Measurements from ENCODE around the gene RPAP3. TPM values are rescaled to one million over a fixed set of nuclear protein-coding genes. Genes with fewer than 3 reads are reported as not detected.
"Not testable (repeated sequence)": the region's sequence is repeated elsewhere in the genome, so short reads cannot be mapped to it uniquely, and the experiment has no call there.

The RPAP3 gene
- total and polyA plus RNA-seq, 2 of the 4 experiments (the other 2 are of a cell fraction): 10.6 to 13.4 TPM

DNA sequence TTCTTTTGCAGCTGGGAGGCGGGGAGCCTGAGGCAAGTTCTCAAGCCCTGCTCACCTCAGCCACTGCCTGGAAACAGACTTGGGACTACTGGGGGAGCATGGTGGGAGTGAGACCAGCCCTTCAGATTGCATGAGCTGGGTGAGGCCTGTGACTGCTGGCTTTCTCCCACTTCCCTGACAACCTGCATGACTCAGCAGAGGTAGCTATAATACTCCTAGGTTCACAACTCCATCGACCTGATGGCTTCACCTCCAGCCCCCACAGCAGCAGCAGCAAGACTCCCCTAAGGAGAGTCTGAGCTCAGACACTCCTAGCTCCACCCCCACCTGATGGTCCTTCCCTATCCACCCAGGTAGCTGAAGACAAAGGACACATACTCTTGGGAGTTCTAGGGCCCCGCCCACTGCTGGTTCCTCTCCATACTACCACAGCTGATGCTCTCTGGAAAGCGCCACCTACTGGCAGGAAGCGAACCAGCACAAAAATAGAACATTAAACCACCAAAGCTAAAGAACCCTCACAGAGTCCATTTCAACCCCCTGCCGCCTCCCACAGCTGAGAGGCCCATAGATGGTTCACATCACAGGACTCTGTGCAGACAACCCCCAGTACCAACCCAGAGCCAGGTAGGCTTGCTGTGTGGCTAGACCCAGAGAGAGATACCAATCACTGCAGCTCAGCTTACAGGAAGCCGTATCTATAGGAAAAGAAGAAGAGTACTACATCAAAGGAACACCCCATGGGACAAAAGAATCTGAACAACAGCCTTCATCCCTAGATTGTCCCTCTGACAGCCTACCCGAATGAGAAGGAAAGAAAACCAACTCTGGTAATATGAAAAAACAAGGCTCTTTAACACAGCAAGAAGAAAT lies 68.7 kb downstream of the RPAP3 start:
- no peak overlapping the region for H4K91ac ChIP-seq (ENCODE audit: insufficient read depth, low read depth, low read length)
- no peak overlapping the region for H3K4me2 ChIP-seq (ENCODE audit: low read depth, low read length)
- no peak overlapping the region for H3K4me3 ChIP-seq (ENCODE audit: insufficient read depth, low read depth, low read length)
- in situ Hi-C loops (cut with MboI; ENCODE audit: low sequenced_read_pairs) (no loop called here), intact Hi-C loops (cut with micrococcal nuclease) (no loop called here), dilution Hi-C loops (cut with HindIII; ENCODE audit: low sequenced_read_pairs, unreplicated experiment) (no loop called here)
- no peak overlapping the region for H4K5ac ChIP-seq (ENCODE audit: low read depth, low read length)
- H3K9ac ChIP-seq (ENCODE audit: low read depth, low read length): no peak overlapping the region
- no peak overlapping the region for H4K8ac ChIP-seq (ENCODE audit: low read depth in 2 of 2, low read length in 2 of 2)
- H3K79me1 ChIP-seq (ENCODE audit: low read depth in 1 of 2, low read length in 2 of 2): no peaks in the 10 kb centered on the region
- no peak overlapping the region for H3K14ac ChIP-seq (replicated peaks; ENCODE audit: low read depth, low read length)
- no peaks in the 10 kb centered on the region; the same call in 1 of the 2 replicates for H3K9me3 ChIP-seq (ENCODE audit: control insufficient read depth, insufficient read depth, low read length)
- no peak overlapping the region for H2AK5ac ChIP-seq (ENCODE audit: low read depth, low read length)
- 60% methylated on average over 1 of the region's 8 CpGs; no CpG with 5 or more reads in 1 of the 2 experiments for WGBS, 2 experiments (ENCODE audit: extremely low coverage in 2 of 2, insufficient read length in 1 of 2)
- H2BK120ac ChIP-seq (ENCODE audit: low read depth, low read length): no peak overlapping the region
- peak overlapping the region; percentile 24 for H2AK9ac ChIP-seq (replicated peaks; ENCODE audit: low read depth, low read length, poor library complexity)
- no peaks in the 10 kb centered on the region; the same call in 1 of the 2 replicates for H3K36me3 ChIP-seq (ENCODE audit: control insufficient read depth, insufficient read depth, low read length)
- BruUV-seq (replicated peaks): no TSS peak
- H2AFZ ChIP-seq (replicated peaks; ENCODE audit: low read length, poor library complexity): no peak overlapping the region
- no peaks in the 10 kb centered on the region for H4K20me1 ChIP-seq (ENCODE audit: insufficient read depth, low read length)
- no peaks in the 10 kb centered on the region for H3K4me1 ChIP-seq (ENCODE audit: control insufficient read depth, insufficient read depth, low read length)
- ChIA-PET POLR2A (ENCODE audit: unreplicated experiment) (no interaction called here), CTCF (interaction anchor here (1.1 kb wide), 1 partner anchor 605 kb away, joined by 3 read pairs; no protein-coding TSS in a partner anchor)
- ATAC-seq (ENCODE audit: low read depth): no peak
- no peak overlapping the region for H3K4ac ChIP-seq (ENCODE audit: low read depth, low read length)
- DNase-seq: no peak
- H3K18ac ChIP-seq (ENCODE audit: low read depth, low read length): no peak overlapping the region
- H3K9me1 ChIP-seq (ENCODE audit: insufficient read depth, low read length): no peaks in the 10 kb centered on the region
- no peak overlapping the region for H3K56ac ChIP-seq (ENCODE audit: extremely low read depth, insufficient read depth, low read length)
- no peak overlapping the region for H3K27ac ChIP-seq (ENCODE audit: insufficient read depth, low read length)
- no peak overlapping the region for H3K23ac ChIP-seq (ENCODE audit: low read depth, low read length)
- H2BK15ac ChIP-seq (ENCODE audit: low read depth, low read length): no peak overlapping the region
- no peak for TF ChIP-seq CHD1 (IDR thresholded peaks at IDR 0.05; ENCODE audit: low read depth, low read length)
- TF ChIP-seq, protein P1, sequence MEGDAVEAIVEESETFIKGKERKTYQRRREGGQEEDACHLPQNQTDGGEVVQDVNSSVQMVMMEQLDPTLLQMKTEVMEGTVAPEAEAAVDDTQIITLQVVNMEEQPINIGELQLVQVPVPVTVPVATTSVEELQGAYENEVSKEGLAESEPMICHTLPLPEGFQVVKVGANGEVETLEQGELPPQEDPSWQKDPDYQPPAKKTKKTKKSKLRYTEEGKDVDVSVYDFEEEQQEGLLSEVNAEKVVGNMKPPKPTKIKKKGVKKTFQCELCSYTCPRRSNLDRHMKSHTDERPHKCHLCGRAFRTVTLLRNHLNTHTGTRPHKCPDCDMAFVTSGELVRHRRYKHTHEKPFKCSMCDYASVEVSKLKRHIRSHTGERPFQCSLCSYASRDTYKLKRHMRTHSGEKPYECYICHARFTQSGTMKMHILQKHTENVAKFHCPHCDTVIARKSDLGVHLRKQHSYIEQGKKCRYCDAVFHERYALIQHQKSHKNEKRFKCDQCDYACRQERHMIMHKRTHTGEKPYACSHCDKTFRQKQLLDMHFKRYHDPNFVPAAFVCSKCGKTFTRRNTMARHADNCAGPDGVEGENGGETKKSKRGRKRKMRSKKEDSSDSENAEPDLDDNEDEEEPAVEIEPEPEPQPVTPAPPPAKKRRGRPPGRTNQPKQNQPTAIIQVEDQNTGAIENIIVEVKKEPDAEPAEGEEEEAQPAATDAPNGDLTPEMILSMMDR (conservative IDR thresholded peaks at IDR 0.05; ENCODE audit: low read depth, low read length): peak; percentile 40
- TF ChIP-seq RAD21 (IDR thresholded peaks at IDR 0.05; ENCODE audit: low read length): peak; percentile 38
- TF ChIP-seq RFX5 (IDR thresholded peaks at IDR 0.05; ENCODE audit: low read depth, low read length): no peak
- H3K27me3 ChIP-seq (ENCODE audit: control insufficient read depth, insufficient read depth, low read length): no peaks in the 10 kb centered on the region
- no peak overlapping the region for H2BK5ac ChIP-seq (ENCODE audit: low read depth, low read length, poor library complexity, severe bottlenecking)
- H2BK20ac ChIP-seq (ENCODE audit: low read depth, low read length): no peak overlapping the region

GRCh38 chr12:47635770-47636169 lies 70.1 kb downstream of the RPAP3 start:
- H2BK20ac ChIP-seq (ENCODE audit: low read depth, low read length); H4K91ac ChIP-seq (ENCODE audit: insufficient read depth, low read depth, low read length); H2BK120ac ChIP-seq (ENCODE audit: low read depth, low read length); H2BK15ac ChIP-seq (ENCODE audit: low read depth, low read length); H3K4me3 ChIP-seq (ENCODE audit: insufficient read depth, low read depth, low read length); H3K9me3 ChIP-seq (ENCODE audit: control insufficient read depth, insufficient read depth, low read length); in situ Hi-C loops (cut with MboI; ENCODE audit: low sequenced_read_pairs); H4K20me1 ChIP-seq (ENCODE audit: insufficient read depth, low read length); H2AK5ac ChIP-seq (ENCODE audit: low read depth, low read length); BruUV-seq (replicated peaks); H2BK5ac ChIP-seq (ENCODE audit: low read depth, low read length, poor library complexity, severe bottlenecking); H3K56ac ChIP-seq (ENCODE audit: extremely low read depth, insufficient read depth, low read length); intact Hi-C loops (cut with micrococcal nuclease); H3K4ac ChIP-seq (ENCODE audit: low read depth, low read length); H4K5ac ChIP-seq (ENCODE audit: low read depth, low read length); H3K4me1 ChIP-seq (ENCODE audit: control insufficient read depth, insufficient read depth, low read length); H3K27me3 ChIP-seq (ENCODE audit: control insufficient read depth, insufficient read depth, low read length); H3K14ac ChIP-seq (replicated peaks; ENCODE audit: low read depth, low read length); H3K36me3 ChIP-seq (ENCODE audit: control insufficient read depth, insufficient read depth, low read length); H3K79me1 ChIP-seq (ENCODE audit: low read depth in 1 of 2, low read length in 2 of 2); H3K9me1 ChIP-seq (ENCODE audit: insufficient read depth, low read length); POLR2A ChIA-PET (ENCODE audit: unreplicated experiment); H3K9ac ChIP-seq (ENCODE audit: low read depth, low read length); dilution Hi-C loops (cut with HindIII; ENCODE audit: low sequenced_read_pairs, unreplicated experiment); ATAC-seq (ENCODE audit: low read depth); H4K8ac ChIP-seq (ENCODE audit: low read depth in 2 of 2, low read length in 2 of 2); H2AK9ac ChIP-seq (replicated peaks; ENCODE audit: low read depth, low read length, poor library complexity); H3K18ac ChIP-seq (ENCODE audit: low read depth, low read length); H3K4me2 ChIP-seq (ENCODE audit: low read depth, low read length); CTCF ChIA-PET; DNase-seq; H3K27ac ChIP-seq (ENCODE audit: insufficient read depth, low read length); H2AFZ ChIP-seq (replicated peaks; ENCODE audit: low read length, poor library complexity); H3K23ac ChIP-seq (ENCODE audit: low read depth, low read length): not testable (repeated sequence)
